Stomach (tissue), 9 donors: ENCODE measurements around the gene ERN1. TPM values are rescaled to one million over a fixed set of nuclear protein-coding genes. Genes with fewer than 3 reads are reported as not detected.
A peak's percentile ranks its signal among the peaks of the same experiment; 100 is the strongest.
"Not testable (repeated sequence)": the region's sequence is repeated elsewhere in the genome, so short reads cannot be mapped to it uniquely, and the experiment has no call there.

Experiments used
- DNase-seq, 2 donors: peaks; one replicate each; pipeline versions ENCODE4 v3.0.0 to v3.0.0-alpha.2; 2013 to 2019
- H3K27ac ChIP-seq, 5 donors: fragments of 200-600 bp in 4 of 5; sonication (generic) in 4 of 5; one replicate each; pipeline ENCODE4 v1.5.1; 2013 to 2019; ENCODE audit warnings: mild to moderate bottlenecking in 1 of 5, moderate library complexity in 1 of 5
- H3K27me3 ChIP-seq, 3 donors: fragments of 200-600 bp; sonication (generic); one replicate each; pipeline ENCODE4 v1.5.1; 2017 to 2019; ENCODE audit warnings: mixed run types in 1 of 3
- H3K36me3 ChIP-seq, 4 donors: fragments of 200-600 bp; sonication (generic); 1 replicate in 3 of 4; 2 replicates in 1 of 4; pipeline ENCODE4 v1.5.1; 2016 to 2019
- H3K4me1 ChIP-seq, 4 donors: fragments of 200-600 bp; sonication (generic); one replicate each; pipeline ENCODE4 v1.5.1; 2016 to 2019
- H3K4me3 ChIP-seq, 4 donors: fragments of 200-600 bp; sonication (generic) in 3 of 4; one replicate each; pipeline ENCODE4 v1.5.1; 2016 to 2019; ENCODE audit warnings: mild to moderate bottlenecking in 1 of 4
- H3K9me3 ChIP-seq, 4 donors: fragments of 200-600 bp; sonication (generic); one replicate each; pipeline ENCODE4 v1.5.1; 2016 to 2019
- EP300 ChIP-seq: sonication (generic); formaldehyde crosslinking; IDR thresholded peaks from one replicate; pipeline ENCODE4 v1.6.1; 2017; ENCODE audit warnings: antibody characterized with exemption
- POLR2A ChIP-seq, 4 donors: fragments of 450-650 bp; IDR thresholded peaks; one replicate each; pipeline ENCODE4 v1.6.1; 2016; ENCODE audit warnings: antibody characterized with exemption in 4 of 4, control low read depth in 2 of 4, mild to moderate bottlenecking in 1 of 4, moderate library complexity in 1 of 4
- POLR2AphosphoS5 ChIP-seq, 3 donors: sonication (generic); formaldehyde crosslinking; IDR thresholded peaks; one replicate each; pipeline ENCODE4 v1.6.1; 2016; ENCODE audit warnings: antibody characterized with exemption in 3 of 3
- WGBS, 5 donors: extraction: QIAGEN DNeasy Blood & Tissue Kit in 3 of 5; methylation state at CpG; one replicate each; pipeline versions ENCODE4 v1.1.5 to v1.1.7; 2013 to 2018; 5-methylcytosine and 5-hydroxymethylcytosine counted together
- intact Hi-C: fragments of 100-400 bp; cut with DNase I; formaldehyde crosslinking; loops from one replicate; pipeline ENCODE4 v1.15.1; 2023; ENCODE audit warnings: low total_unique reads
- polyA plus RNA-seq, 3 donors: library from polyadenylated mRNA; stranded (reverse); fragments of 200-250 nt; gene quantifications; one replicate each; pipeline ENCODE4 v1.2.3, GENCODE V29; 2013
- total RNA-seq, 5 donors: library from RNA; depleted of rRNA; stranded (reverse); fragments of >200 nt; gene quantifications; one replicate each; pipeline versions ENCODE4 v1.1.0 to v1.2.3, GENCODE V29; 2014 to 2016
- TF ChIP-seq, protein P1 (sequence below), 7 experiments: fragments of 450-650 bp in 4 of 7; fragments of 200-600 bp in 3 of 7; sonication (generic) in 3 of 7; IDR thresholded peaks; one replicate each; pipeline ENCODE4 v1.5.1; 2016 to 2019; ENCODE audit warnings: antibody characterized with exemption in 7 of 7, control low read depth in 2 of 7, mild to moderate bottlenecking in 1 of 7
- donor health status: healthy with polysubstance abuse.
- donor health status: Bipolar disorder and iron deficiency.
- donor health status: healthy.

Gene ERN1
- total and polyA plus RNA-seq, 8 donors, result 4.1 to 76.4 (median 28.0) TPM

DNA sequence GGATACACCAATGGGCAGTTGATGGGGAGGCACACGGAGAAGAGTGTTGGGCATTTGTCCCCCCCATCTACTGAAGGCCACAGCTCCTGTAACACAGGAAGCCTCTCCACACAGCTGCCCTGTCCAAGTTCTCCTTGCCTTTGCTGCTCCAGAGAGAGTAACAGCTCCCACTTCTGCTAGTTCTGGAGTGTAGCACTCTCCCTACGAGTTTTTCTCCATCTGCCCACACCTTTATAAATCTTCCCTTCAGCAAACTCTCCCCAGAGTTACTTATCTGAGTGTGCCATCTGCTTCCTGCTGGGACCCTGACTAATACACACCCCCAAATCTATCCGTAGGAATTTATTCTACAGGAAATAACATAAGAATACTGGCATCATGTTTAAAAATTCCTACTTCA, 42.6 kb upstream of the ERN1 start:
- Histone ChIP-seq H3K27ac (no peak overlapping the region), H3K27me3 (no peaks in the 10 kb centered on the region), H3K4me1 (peaks cover 0 to 19% (median 0%) of the 10 kb centered on the region in 4 donors), H3K36me3 (peaks cover 4 to 74% (median 64%) of the 10 kb centered on the region in 4 donors), H3K4me3 (no peak overlapping the region), H3K9me3 (no peaks in the 10 kb centered on the region)
- no peak for DNase-seq
- TF ChIP-seq POLR2A (IDR thresholded peaks at IDR 0.05), result no peak
- WGBS, 5 donors, result 66 to 79% (median 76%) methylated on average over 3 of the region's 3 CpGs
- intact Hi-C loops, result no loop called here

DNA sequence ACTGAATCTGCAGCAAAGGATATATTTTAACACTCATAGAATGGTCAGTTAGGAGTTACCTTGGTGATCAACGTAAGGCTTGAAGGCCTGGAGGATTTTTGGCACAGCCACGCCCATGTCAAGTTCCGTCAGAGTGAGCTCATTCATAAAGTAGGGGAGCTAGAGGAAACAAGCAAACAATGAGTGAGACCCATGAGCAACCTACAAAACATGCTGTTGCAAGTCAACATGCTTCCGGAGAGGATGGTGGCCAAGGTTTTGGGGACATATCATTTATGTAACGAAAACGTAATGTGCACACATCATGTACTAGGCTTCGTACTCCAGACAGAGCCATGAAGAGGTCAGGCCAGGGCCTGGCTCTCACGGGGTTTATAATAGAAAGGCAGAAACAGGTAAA, 41.1 kb upstream of the ERN1 start:
- no peak overlapping the region for H3K4me3 ChIP-seq
- TF ChIP-seq, protein P1, sequence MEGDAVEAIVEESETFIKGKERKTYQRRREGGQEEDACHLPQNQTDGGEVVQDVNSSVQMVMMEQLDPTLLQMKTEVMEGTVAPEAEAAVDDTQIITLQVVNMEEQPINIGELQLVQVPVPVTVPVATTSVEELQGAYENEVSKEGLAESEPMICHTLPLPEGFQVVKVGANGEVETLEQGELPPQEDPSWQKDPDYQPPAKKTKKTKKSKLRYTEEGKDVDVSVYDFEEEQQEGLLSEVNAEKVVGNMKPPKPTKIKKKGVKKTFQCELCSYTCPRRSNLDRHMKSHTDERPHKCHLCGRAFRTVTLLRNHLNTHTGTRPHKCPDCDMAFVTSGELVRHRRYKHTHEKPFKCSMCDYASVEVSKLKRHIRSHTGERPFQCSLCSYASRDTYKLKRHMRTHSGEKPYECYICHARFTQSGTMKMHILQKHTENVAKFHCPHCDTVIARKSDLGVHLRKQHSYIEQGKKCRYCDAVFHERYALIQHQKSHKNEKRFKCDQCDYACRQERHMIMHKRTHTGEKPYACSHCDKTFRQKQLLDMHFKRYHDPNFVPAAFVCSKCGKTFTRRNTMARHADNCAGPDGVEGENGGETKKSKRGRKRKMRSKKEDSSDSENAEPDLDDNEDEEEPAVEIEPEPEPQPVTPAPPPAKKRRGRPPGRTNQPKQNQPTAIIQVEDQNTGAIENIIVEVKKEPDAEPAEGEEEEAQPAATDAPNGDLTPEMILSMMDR (IDR thresholded peaks at IDR 0.05), result no peak
- TF ChIP-seq POLR2AphosphoS5 (IDR thresholded peaks at IDR 0.05), result no peak
- TF ChIP-seq EP300, result no peak
- TF ChIP-seq POLR2A (IDR thresholded peaks at IDR 0.05), result no peak
- no peak for DNase-seq
- intact Hi-C loops, result no loop called here
- H3K36me3 ChIP-seq, result peaks cover 4 to 70% (median 65%) of the 10 kb centered on the region in 4 donors
- H3K27me3 ChIP-seq, result no peaks in the 10 kb centered on the region
- no peak overlapping the region for H3K27ac ChIP-seq
- H3K9me3 ChIP-seq, result no peaks in the 10 kb centered on the region
- 84 to 94% (median 92%) methylated on average over 8 of the region's 8 CpGs for WGBS, 5 donors
- peaks cover 0 to 11% (median 0%) of the 10 kb centered on the region in 4 donors for H3K4me1 ChIP-seq

DNA sequence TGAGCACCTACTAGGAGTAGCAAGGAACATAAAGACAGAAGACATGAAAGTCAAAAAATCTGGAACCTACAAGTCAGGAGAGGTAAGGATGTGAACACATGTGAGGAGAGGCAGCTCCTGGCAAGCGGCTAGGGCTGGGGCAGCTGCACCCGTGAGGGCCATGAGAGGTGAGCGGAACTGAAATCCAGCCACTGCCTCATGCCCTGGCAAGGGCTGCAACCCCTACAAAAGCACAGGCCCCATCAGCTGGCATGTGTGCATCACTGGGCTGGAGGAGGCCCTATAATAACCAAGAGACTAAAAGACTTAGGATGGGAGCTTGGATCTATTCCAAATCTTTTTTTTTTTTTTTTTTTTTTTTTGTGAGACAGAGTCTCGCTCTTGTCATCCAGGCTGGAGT, 40.3 kb upstream of the ERN1 start:
- no peak for DNase-seq
- intact Hi-C loops, result no loop called here
- 91 to 100% (median 96%) methylated on average over 4 of the region's 4 CpGs for WGBS, 5 donors
- Histone ChIP-seq H3K27me3 (no peaks in the 10 kb centered on the region), H3K36me3 (peaks cover 4 to 70% (median 62%) of the 10 kb centered on the region in 4 donors), H3K27ac (no peak overlapping the region), H3K9me3 (no peaks in the 10 kb centered on the region), H3K4me1 (peaks cover 0 to 8% (median 4%) of the 10 kb centered on the region in 4 donors), H3K4me3 (no peak overlapping the region)
- TF ChIP-seq EP300 (no peak), POLR2AphosphoS5 (IDR thresholded peaks at IDR 0.05) (no peak), POLR2A (IDR thresholded peaks at IDR 0.05) (no peak)
- TF ChIP-seq, protein P1 (IDR thresholded peaks at IDR 0.05), result no peak

DNA sequence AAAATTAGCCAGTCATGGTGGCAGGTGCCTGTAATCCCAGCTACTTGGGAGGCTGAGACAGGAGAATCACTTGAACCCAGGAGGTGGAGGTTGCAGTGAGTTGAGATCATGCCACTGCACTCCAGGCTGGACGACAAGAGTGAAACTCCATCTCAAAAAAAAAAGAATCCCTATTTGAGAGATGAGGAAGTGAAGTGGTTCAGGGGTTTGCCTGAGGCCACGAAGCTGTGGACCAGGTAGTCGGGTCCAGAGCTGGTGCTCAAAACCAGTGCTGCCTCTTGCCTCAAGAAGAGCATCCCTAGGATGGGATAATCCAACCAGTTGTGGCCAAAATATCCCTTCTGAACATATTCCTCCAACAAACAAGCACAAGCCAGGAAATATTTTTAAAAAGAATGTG, 37.7 kb upstream of the ERN1 start:
- DNase-seq, intact Hi-C loops, H3K4me3 ChIP-seq, H3K27ac ChIP-seq, H3K27me3 ChIP-seq, H3K9me3 ChIP-seq: not testable (repeated sequence)
- WGBS, 5 donors, result 82 to 97% (median 94%) methylated on average over 3 of the region's 3 CpGs
- Histone ChIP-seq H3K4me1 (peaks cover 9 to 22% (median 18%) of the 10 kb centered on the region in 4 donors), H3K36me3 (peaks cover 4 to 54% (median 53%) of the 10 kb centered on the region in 4 donors)

DNA sequence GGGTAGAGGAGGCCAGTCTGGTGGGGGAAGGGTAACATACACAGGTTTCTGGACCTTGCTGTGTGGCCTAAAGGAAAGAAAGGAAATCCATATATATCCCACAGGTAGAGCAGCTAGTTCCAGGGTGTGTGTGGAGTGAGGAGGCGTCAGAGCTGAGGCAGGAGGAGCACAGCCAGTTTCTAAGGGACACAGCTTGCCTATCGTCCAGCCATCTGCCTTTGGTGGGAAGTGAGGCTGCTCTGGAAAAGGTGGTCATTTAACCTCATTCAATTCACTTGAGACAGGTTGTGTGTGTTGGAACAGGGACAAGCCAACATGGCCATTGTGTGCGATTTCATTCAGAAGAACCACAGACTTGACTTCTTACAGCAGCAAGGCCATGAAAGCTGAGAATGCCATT, 36.9 kb upstream of the ERN1 start:
- intact Hi-C loops, result no loop called here
- Histone ChIP-seq H3K4me3 (no peak overlapping the region), H3K4me1 (peaks cover 9 to 22% (median 18%) of the 10 kb centered on the region in 4 donors), H3K27me3 (no peaks in the 10 kb centered on the region), H3K27ac (peak overlapping the region in 1 of 5 donors; percentile 37), H3K36me3 (peaks cover 4 to 49% (median 47%) of the 10 kb centered on the region in 4 donors), H3K9me3 (no peaks in the 10 kb centered on the region)
- WGBS, 5 donors, result 86 to 95% (median 94%) methylated on average over 3 of the region's 3 CpGs
- no peak for DNase-seq
- TF ChIP-seq POLR2A (IDR thresholded peaks at IDR 0.05) (no peak), EP300 (no peak), POLR2AphosphoS5 (IDR thresholded peaks at IDR 0.05) (no peak)
- TF ChIP-seq, protein P1 (IDR thresholded peaks at IDR 0.05), result no peak
